AG10803 (cell line): ENCODE measurements around the gene FAM163A.

Source experiments
- DNase-seq: peaks from one replicate; pipeline ENCODE4 v3.0.0; 2010; ENCODE audit warnings: low read depth
- H3K4me3 ChIP-seq: 2 replicates; pipeline ENCODE4 v1.5.1; 2011; ENCODE audit warnings: mild to moderate bottlenecking, low read length, control low read depth
- TF ChIP-seq, protein P1 (sequence below): conservative IDR thresholded peaks from 2 replicates; pipeline ENCODE4 v1.5.1; 2011; ENCODE audit warnings: mild to moderate bottlenecking, low read length, control low read depth, inconsistent platforms

The FAM163A gene

DNA sequence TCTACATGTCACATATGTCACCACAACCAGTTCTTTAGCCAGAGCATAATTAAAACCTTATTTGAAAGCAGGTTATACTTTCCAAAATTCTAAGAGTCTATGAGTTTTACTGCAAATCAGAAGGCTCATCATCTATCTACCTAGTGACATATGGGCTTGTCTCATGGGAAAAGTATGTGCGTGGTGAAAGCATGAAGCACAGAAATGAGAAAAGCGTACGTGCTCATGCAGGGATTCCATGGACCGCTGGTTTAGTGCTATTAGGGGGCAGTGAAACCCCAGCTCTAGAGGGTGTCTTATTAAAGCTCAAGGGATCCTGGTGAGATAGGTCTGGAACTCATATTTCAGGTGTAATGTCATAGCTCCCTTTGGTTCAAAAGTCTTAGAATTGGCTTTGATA is 50.2 kb downstream of the FAM163A start:
- no peak overlapping the region for H3K4me3 ChIP-seq
- DNase-seq = no peak
- TF ChIP-seq, protein P1, sequence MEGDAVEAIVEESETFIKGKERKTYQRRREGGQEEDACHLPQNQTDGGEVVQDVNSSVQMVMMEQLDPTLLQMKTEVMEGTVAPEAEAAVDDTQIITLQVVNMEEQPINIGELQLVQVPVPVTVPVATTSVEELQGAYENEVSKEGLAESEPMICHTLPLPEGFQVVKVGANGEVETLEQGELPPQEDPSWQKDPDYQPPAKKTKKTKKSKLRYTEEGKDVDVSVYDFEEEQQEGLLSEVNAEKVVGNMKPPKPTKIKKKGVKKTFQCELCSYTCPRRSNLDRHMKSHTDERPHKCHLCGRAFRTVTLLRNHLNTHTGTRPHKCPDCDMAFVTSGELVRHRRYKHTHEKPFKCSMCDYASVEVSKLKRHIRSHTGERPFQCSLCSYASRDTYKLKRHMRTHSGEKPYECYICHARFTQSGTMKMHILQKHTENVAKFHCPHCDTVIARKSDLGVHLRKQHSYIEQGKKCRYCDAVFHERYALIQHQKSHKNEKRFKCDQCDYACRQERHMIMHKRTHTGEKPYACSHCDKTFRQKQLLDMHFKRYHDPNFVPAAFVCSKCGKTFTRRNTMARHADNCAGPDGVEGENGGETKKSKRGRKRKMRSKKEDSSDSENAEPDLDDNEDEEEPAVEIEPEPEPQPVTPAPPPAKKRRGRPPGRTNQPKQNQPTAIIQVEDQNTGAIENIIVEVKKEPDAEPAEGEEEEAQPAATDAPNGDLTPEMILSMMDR = no peak

DNA sequence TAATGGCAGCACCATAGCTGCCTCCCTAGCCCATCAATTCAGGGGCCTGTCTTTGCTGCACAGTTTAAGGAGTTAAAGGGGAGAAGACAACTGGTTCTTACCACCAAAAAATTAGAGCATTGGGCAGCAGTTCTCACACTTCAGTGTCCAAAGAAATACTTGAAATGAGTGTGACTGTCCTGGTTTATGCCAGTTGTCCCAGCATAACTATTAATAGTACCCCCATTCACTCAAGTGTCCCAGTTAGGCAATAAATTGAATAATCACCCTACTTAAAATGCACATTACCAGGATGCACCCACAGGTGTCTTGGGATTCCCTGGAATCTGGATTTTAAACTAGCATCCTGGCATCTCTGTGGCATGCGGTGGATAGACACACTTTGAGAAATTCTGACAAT is 51.1 kb downstream of the FAM163A start:
- TF ChIP-seq, protein P1 = no peak
- H3K4me3 ChIP-seq = no peak overlapping the region
- no peak for DNase-seq

DNA sequence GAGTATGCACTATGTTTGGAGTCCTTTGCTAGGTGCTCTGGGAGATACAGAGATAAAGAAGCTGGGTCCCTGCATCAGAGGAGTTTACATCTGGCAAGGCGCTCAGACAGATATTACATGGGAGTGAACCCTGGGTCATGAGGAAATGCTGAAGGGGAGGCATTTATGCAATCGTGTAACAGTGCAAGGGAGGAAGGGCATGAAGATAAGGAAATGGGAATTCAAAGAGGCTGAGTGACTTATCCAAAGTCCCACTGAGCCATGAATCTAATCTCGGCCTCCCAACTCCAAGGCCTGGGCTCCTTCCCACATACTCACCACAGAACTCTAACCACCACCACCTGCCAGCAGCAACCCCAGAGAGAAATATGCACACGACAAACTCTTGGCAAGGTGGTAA is 51.6 kb downstream of the FAM163A start:
- TF ChIP-seq, protein P1 = no peak
- no peak for DNase-seq
- no peak overlapping the region for H3K4me3 ChIP-seq

GRCh38 chr1:179798213-179798863 is 55.2 kb downstream of the FAM163A start:
- no peak overlapping the region for H3K4me3 ChIP-seq
- no peak for DNase-seq
- TF ChIP-seq, protein P1 = no peak

DNA sequence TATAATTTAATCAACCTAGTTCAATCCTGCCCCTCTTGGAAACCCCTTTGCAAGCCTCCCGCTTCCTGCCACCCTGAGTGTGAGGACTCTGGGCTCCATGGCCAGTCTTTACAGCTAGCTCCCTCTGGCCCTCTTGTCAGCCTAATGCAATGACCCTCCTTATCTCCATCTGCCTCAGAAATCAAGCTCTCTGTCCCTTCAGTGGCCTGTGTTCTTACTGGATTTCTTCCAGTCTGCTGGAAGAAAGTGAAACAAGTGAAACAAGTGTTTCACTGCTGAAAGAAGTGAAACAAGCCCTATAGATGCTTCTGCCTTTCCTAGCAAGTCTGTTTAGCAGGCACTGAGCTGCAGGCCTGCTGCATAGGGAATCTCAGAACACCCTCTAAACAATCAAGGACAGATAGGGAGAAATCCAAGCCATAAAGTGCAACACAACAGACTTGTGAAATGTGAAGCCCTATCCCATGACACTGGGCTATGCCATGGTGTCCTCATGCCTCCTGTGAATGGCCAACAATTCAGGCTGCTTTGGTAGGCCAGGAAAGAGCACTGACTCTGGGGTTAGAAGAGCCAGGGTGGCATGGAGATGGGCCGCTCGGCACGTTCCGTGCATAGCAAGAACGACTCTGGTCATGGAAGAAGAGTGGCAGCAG is 55.9 kb downstream of the FAM163A start:
- DNase-seq = no peak
- TF ChIP-seq, protein P1 = no peak
- H3K4me3 ChIP-seq = no peak overlapping the region

DNA sequence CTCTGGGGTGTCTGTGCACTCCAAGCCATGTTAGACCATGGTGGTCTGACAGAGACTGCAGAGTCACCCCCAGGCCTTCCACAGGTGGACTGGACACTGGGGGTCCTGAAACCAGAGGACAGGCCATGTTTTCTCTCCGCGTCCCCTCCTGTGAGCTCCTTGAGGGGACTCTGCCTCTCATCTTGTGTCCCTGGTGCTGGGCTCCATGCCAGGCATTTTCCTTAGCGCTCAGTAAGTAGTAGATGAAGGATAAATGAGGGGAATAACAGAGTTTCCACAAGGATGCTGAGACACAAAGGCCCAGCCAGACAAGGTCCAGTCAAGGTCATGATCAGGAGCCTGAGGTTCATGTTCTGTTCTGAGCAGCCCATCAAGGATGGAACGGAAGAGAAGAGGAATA is 57.4 kb downstream of the FAM163A start:
- H3K4me3 ChIP-seq = no peak overlapping the region
- TF ChIP-seq, protein P1 = no peak
- no peak for DNase-seq

DNA sequence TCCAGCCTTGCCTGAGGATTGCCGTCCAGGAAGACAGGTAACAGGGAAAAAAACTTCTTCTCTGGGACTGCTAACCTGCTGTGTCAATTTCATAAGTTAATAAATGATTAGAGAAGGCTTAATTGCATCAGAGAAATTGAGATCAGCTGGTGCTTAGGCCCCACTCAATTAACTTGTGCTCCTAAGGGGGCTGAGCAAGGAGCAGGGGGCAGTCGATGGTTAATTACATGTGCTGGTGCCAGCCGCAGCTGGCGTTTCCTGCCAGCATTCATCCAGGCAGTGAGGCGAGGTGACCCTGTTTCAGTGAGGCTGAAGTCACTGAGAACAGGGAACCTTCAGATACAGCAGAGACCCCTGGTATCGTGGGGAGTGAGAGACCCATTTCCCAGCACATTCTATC is 60.0 kb downstream of the FAM163A start:
- H3K4me3 ChIP-seq = no peak overlapping the region
- TF ChIP-seq, protein P1 = no peak
- DNase-seq = no peak
